Fibroblast of pulmonary artery (primary cell): ENCODE results near the gene RPL19.

Experiments
- DNase-seq: peaks from one replicate; pipeline ENCODE4 v3.0.0-alpha.2; 2010; ENCODE audit warnings: low read depth
- H3K4me3 ChIP-seq: replicated peaks from 2 replicates; pipeline ENCODE4 v1.5.1; 2011; ENCODE audit warnings: low read depth, mild to moderate bottlenecking, control low read depth, low read length, moderate library complexity
- TF ChIP-seq, protein P1 (sequence below): IDR thresholded peaks from 2 replicates; pipeline ENCODE4 v1.5.1; 2011; ENCODE audit warnings: mild to moderate bottlenecking, control low read depth, low read length, inconsistent platforms; ENCODE audit errors: missing control alignments

The RPL19 gene

DNA sequence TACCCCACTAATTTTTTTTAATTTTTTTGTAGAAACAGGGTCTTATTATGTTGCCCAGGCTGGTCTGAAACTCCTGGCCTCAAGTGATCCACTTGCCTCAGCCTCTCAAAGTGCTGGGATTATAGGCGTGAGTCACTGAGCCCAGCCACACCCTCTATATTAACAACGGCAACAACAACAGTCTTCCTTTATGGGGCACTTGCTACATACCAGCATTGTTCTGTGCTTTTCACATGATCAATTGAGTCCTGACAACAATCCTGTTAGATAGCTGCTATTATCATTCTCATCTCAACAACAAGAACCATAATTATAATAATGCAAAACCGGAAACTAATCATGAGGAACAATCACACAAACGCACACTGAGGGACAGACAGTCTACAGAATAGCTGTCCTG lies 21.5 kb upstream of the RPL19 start:
- no peak for DNase-seq
- TF ChIP-seq, protein P1, sequence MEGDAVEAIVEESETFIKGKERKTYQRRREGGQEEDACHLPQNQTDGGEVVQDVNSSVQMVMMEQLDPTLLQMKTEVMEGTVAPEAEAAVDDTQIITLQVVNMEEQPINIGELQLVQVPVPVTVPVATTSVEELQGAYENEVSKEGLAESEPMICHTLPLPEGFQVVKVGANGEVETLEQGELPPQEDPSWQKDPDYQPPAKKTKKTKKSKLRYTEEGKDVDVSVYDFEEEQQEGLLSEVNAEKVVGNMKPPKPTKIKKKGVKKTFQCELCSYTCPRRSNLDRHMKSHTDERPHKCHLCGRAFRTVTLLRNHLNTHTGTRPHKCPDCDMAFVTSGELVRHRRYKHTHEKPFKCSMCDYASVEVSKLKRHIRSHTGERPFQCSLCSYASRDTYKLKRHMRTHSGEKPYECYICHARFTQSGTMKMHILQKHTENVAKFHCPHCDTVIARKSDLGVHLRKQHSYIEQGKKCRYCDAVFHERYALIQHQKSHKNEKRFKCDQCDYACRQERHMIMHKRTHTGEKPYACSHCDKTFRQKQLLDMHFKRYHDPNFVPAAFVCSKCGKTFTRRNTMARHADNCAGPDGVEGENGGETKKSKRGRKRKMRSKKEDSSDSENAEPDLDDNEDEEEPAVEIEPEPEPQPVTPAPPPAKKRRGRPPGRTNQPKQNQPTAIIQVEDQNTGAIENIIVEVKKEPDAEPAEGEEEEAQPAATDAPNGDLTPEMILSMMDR: no peak
- no peak overlapping the region for H3K4me3 ChIP-seq

DNA sequence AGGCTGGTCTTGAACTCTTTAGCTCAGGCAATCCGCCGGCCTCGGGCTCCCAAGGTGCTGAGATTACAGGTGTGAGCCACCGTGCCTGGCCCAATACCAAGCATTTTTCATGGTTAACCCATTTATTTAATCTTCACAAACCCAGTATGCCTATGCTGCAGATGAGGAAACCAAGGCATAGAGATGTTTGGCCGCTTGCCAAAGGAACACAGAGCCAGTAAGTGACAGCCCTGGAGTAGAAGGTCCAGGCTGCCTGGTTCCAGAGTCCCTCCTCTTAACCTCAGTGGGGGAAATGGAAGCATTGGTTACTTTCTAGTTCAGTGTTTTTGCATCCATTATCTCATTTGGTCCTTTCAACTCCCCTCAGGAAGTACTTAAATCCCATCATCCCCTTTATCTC lies 18.8 kb upstream of the RPL19 start:
- TF ChIP-seq, protein P1: no peak
- H3K4me3 ChIP-seq: no peak overlapping the region
- DNase-seq: no peak

DNA sequence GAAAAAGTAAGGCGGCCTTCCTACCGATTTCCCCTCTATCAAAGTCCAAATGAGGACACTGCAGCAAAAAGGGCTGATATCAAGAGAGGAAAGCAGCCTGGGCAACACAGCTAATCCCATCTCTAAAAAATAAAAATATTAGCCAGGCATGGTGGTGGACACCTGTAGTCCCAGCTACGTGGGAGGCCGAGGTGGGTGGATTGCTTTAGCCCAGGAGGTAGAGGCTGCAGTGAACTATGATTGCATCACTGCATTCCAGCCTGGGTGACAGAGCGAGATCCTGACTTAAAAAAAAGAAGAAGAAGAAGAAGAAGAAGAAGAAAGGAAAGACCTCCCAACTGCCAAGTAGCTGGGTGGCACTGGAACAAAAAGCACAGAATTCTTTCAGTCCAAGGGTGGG lies 17.0 kb upstream of the RPL19 start:
- TF ChIP-seq, protein P1: no peak
- no peak for DNase-seq

DNA sequence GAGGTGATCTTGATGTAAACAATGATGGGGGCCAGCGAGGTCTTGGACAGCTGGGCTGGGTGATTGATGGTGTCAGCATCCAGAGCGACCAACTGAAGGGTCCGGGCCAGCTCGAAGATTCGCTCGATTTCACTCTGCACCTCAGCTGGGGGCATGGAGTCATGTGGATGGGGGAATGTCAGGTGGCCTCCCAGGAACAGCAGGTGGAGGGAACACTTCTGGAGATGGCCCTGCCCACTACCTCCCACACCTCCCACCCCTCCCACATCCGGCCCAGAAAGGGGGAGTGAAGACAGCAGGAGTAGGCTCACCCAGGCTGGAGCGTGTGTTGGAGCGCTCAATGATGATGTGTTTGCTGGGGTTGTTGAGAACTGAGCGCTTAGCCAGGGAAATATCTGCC lies 16.4 kb upstream of the RPL19 start:
- TF ChIP-seq, protein P1: no peak
- H3K4me3 ChIP-seq: no peak overlapping the region
- DNase-seq: no peak

More for the DNA sequence above, 17.0 kb upstream of the RPL19 start:
- no peak overlapping the region for H3K4me3 ChIP-seq

DNA sequence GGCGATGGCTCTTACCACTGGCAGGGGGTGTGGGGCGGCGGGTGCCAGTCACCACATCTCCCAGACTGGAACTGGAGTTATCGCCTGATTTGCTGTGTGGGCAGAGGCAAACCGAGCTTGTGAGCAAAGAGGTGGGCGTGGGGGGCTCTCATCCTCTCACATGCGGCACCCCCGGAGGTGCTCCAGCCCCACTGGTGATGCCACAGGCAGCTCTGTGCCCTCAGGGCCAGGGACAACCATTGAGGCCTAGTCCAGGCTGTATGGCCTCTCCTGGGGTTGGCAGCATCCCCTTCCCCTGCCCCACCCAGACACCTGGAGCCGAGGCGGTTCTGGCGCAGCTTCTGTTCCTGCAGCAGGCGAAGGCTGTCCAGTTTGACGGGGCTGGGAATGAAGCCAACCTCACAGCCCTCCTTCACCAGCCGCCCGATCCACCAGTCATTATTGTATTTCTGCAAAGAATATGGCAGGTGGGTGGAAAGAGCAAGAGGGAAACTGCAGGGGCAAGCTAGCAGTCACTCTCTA lies 13.5 kb upstream of the RPL19 start:
- TF ChIP-seq, protein P1: no peak
- H3K4me3 ChIP-seq: no peak overlapping the region
- no peak for DNase-seq

DNA sequence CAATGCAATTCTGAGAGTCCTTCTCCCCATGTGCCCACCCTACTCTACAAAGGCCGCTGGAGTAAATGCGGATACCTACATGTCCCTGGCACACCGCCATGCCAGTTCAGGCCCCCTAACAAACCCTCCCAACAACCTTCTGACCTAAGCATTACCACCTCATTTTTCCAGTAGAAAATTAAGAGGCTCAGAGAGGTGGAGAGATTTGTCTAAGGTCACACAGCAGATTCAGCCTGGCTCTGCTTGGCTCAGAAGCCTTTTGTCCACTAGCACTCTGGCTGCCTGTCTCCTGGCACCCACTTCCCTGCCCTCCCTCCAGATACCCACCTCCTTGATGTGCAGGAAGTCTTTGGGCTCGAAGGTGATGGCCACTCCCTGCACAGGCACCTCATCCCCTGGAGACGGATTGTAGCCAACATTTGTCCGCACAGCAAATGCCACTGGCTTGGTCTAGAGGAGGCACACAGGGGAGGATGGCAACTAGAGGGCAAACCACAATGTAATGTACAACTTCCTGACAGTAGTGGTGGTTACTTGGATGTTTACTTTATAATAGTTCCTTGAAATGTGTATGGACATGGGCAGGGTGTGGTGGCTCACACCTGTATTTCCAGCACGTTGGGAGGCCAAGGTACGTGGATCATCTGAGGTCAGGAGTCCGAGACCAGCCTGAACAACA lies 12.8 kb upstream of the RPL19 start:
- TF ChIP-seq, protein P1: no peak

DNA sequence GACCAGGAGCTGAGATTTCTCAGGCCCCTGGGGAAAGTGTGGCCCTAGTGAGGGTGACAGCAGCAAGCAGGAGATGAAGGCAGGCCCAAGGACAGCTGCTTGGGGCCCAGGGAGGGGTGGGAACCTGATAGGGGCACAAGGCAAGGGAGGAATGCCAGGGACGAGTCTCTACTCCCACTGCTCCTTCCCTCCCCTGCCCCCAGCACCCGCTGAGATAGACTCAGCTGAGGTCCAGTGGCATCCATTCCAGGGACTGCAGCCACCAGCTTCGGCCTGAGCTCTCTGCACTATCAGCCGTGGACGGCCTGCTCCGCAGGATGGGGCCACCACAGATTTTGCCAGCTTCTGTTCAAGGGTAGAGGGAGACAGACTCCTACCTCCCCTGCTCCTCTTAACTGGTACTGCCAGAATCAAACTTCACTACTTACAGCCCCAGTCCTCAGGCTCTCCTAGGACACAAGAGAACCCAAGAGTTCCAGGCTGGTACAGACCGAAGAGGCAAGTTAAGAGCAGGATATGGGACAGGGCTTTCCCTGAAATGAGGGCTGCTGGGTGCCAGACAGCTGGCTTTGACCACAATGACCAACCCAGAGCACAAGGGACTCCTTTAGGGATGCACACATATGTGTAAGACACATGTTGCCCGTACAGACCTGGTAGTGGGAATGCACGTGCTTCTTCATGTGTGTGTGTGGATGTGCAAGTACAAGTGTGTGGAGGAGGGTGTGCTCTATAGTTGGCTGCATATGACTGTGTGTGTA lies 8.2 kb upstream of the RPL19 start:
- DNase-seq: no peak
- H3K4me3 ChIP-seq: no peak overlapping the region
- TF ChIP-seq, protein P1: no peak

More for the DNA sequence above, 12.8 kb upstream of the RPL19 start:
- H3K4me3 ChIP-seq: no peak overlapping the region
- no peak for DNase-seq
